Endothelial cell of umbilical vein (primary cell): Measurements from ENCODE around the gene ZNF831. TPM values are rescaled to one million over a fixed set of nuclear protein-coding genes. Genes with fewer than 3 reads are reported as not detected.

ENCODE experiments used
- BruUV-seq: library from RNA; stranded (reverse); fragments of 400-500 nt; replicated peaks from 2 replicates; lab custom pipeline; 2021; lab: Mats Ljungman, UMichigan
- CTCF ChIA-PET: fragments of 300-600, 350-600 bp; sonication (Branson Sonifier 250); formaldehyde crosslinking; loops from one replicate; lab custom pipeline; 2021; ENCODE audit warnings: antibody characterized with exemption, inconsistent platforms; lab: Charles Lee
- POLR2A ChIA-PET: fragments of 300-600, 350-600 bp; sonication (Branson Sonifier 250); formaldehyde crosslinking; loops from one replicate; lab custom pipeline; 2021; ENCODE audit warnings: antibody characterized with exemption, inconsistent platforms; lab: Charles Lee
- DNase-seq: peaks from one replicate; pipeline ENCODE4 v3.0.0-alpha.2; 2011; ENCODE audit warnings: low read depth, low spot score
- FAIRE-seq: peaks from 2 replicates; lab custom pipeline; 2011; peaks lifted over from hg19 to GRCh38; lab: Jason Lieb, UNC
- H2AFZ ChIP-seq: 2 replicates; pipeline ENCODE4 v1.6.0; 2012; ENCODE audit warnings: low read depth, low read length, control low read depth, inconsistent platforms
- H3K27ac ChIP-seq: 2 replicates; pipeline ENCODE4 v1.5.1; 2011; ENCODE audit warnings: low read depth, mild to moderate bottlenecking, control low read depth, low read length, moderate library complexity; ENCODE audit not compliant: insufficient read depth
- H3K27me3 ChIP-seq, 2 experiments: 2 replicates each; pipeline versions ENCODE4 v1.6.0 to v1.6.1; 2011; ENCODE audit warnings: low read length in 2 of 2, mixed read lengths in 1 of 2; ENCODE audit not compliant: control insufficient read depth in 2 of 2, insufficient read depth in 2 of 2
- H3K36me3 ChIP-seq, 2 experiments: 2 replicates in 1 of 2; 3 replicates in 1 of 2; pipeline ENCODE4 v1.5.1; 2011; ENCODE audit warnings: low read length in 2 of 2, mild to moderate bottlenecking in 1 of 2, moderate library complexity in 1 of 2; ENCODE audit not compliant: control insufficient read depth in 2 of 2, insufficient read depth in 2 of 2; ENCODE audit errors: extremely low read depth in 1 of 2
- H3K4me1 ChIP-seq: 3 replicates; pipeline ENCODE4 v1.5.1; 2011; ENCODE audit warnings: mild to moderate bottlenecking, low read length; ENCODE audit not compliant: control insufficient read depth, insufficient read depth; ENCODE audit errors: extremely low read depth
- H3K4me2 ChIP-seq: 2 replicates; pipeline ENCODE4 v1.6.1; 2011; ENCODE audit warnings: low read length, control low read depth, mixed read lengths; ENCODE audit not compliant: insufficient read depth
- H3K4me3 ChIP-seq, 3 experiments: fragments of 200-600 bp in 1 of 3; sonication (generic), shearing (Covaris generic) in 1 of 3; replicated peaks in 1 of 3; 2 replicates each; pipeline ENCODE4 v1.5.1; 2011 to 2016; ENCODE audit warnings: control low read depth in 3 of 3, low read length in 3 of 3, mild to moderate bottlenecking in 2 of 3, inconsistent platforms in 1 of 3, low read depth in 1 of 3, moderate library complexity in 1 of 3; ENCODE audit not compliant: insufficient read depth in 1 of 3
- H3K79me2 ChIP-seq: 2 replicates; pipeline ENCODE4 v1.6.0; 2012; ENCODE audit warnings: low read length, inconsistent platforms; ENCODE audit not compliant: control insufficient read depth, insufficient read depth
- H3K9ac ChIP-seq: replicated peaks from 2 replicates; pipeline ENCODE3; 2011; ENCODE audit warnings: low read length, control low read depth; ENCODE audit not compliant: insufficient read depth; ENCODE audit errors: extremely low read depth
- H3K9me1 ChIP-seq: replicated peaks from 3 replicates; pipeline ENCODE4 v1.6.0; 2011; ENCODE audit warnings: mild to moderate bottlenecking, low read length; ENCODE audit not compliant: control insufficient read depth, insufficient read depth; ENCODE audit errors: extremely low read depth
- H3K9me3 ChIP-seq: replicated peaks from 2 replicates; pipeline ENCODE4 v1.5.1; 2012; ENCODE audit warnings: low read length, inconsistent platforms; ENCODE audit not compliant: control insufficient read depth, insufficient read depth
- H4K20me1 ChIP-seq: replicated peaks from 2 replicates; pipeline ENCODE3; 2011; ENCODE audit warnings: mild to moderate bottlenecking, low read length; ENCODE audit not compliant: control insufficient read depth, insufficient read depth; ENCODE audit errors: extremely low read depth
- CTCF ChIP-seq, 2 donors: IDR thresholded peaks; 1 replicate in 1 of 2; 2 replicates in 1 of 2; pipeline ENCODE4 v1.5.1; 2011; ENCODE audit warnings: low read length in 2 of 2, mild to moderate bottlenecking in 2 of 2, moderate library complexity in 2 of 2, control low read depth in 1 of 2, inconsistent platforms in 1 of 2, low read depth in 1 of 2; ENCODE audit not compliant: insufficient read depth in 1 of 2; ENCODE audit errors: extremely low read depth in 1 of 2
- EZH2 ChIP-seq: IDR thresholded peaks from 2 replicates; pipeline ENCODE4 v1.6.1; 2012; ENCODE audit warnings: borderline replicate concordance, low read depth, mild to moderate bottlenecking, moderate library complexity, low read length, inconsistent platforms; ENCODE audit not compliant: severe bottlenecking
- FOS ChIP-seq: IDR thresholded peaks from 2 replicates; pipeline ENCODE4 v1.6.1; 2011; ENCODE audit warnings: mild to moderate bottlenecking, low read length, moderate library complexity, borderline replicate concordance; ENCODE audit not compliant: insufficient read depth
- GATA2 ChIP-seq: IDR thresholded peaks from 2 replicates; pipeline ENCODE4 v1.7.0; 2011; ENCODE audit warnings: low read depth, mild to moderate bottlenecking, moderate library complexity, mixed read lengths, low read length; ENCODE audit not compliant: insufficient read length, insufficient read depth
- JUN ChIP-seq: IDR thresholded peaks from 2 replicates; pipeline ENCODE4 v1.6.1; 2011; ENCODE audit warnings: borderline replicate concordance, low read depth; ENCODE audit not compliant: insufficient read length, insufficient read depth
- MAX ChIP-seq: IDR thresholded peaks from 2 replicates; pipeline ENCODE4 v1.6.1; 2011; ENCODE audit not compliant: insufficient read depth, insufficient read length
- MYC ChIP-seq: IDR thresholded peaks from one replicate; pipeline ENCODE4 v1.6.1; 2011; ENCODE audit warnings: mild to moderate bottlenecking, low read depth, low read length
- POLR2A ChIP-seq: IDR thresholded peaks from 2 replicates; pipeline ENCODE4 v1.6.1; 2012; ENCODE audit warnings: low read depth, mild to moderate bottlenecking, control low read depth, low read length
- POLR2AphosphoS5 ChIP-seq: IDR thresholded peaks from 2 replicates; pipeline ENCODE4 v1.6.1; 2012; ENCODE audit warnings: low read depth, mild to moderate bottlenecking, control low read depth, low read length, moderate library complexity; ENCODE audit not compliant: insufficient read depth
- dilution Hi-C: fragments of 300-500 bp; cut with MboI; formaldehyde crosslinking; loops from one replicate; pipeline ENCODE4 v1.15.0; 2019; ENCODE audit warnings: low sequenced_read_pairs; ENCODE audit not compliant: extremely low pct_ligation_motif_present
- intact Hi-C: fragments of 100-400 bp; cut with micrococcal nuclease; formaldehyde crosslinking; loops from one replicate; pipeline ENCODE4 v1.10.0; 2022
- polyA plus RNA-seq, 4 experiments: library from polyadenylated mRNA; depleted of rRNA in 3 of 4; stranded (reverse) in 3 of 4; unstranded in 1 of 4; fragments of >200 nt; gene quantifications; 2 replicates each; pipeline versions ENCODE4 v1.2.1 to v1.2.3, GENCODE V29; 2011 to 2012; ENCODE audit warnings: missing spikeins in 1 of 4
- total RNA-seq: library from RNA; stranded (reverse); gene quantifications from 2 replicates; pipeline ENCODE4 v1.2.3, GENCODE V29; 2021

The ZNF831 gene
- total and polyA plus RNA-seq, 2 donors (not counting 3 experiments of a cell fraction or from before 2014, with no cell fraction given) = not detected

GRCh38 chr20:59295531-59295930 lies 131.9 kb downstream of the ZNF831 start:
- intact Hi-C loops (no loop called here), dilution Hi-C loops (no loop called here)
- Histone ChIP-seq H4K20me1 (no peaks in the 10 kb centered on the region), H3K4me2 (no peak overlapping the region), H2AFZ (no peak overlapping the region), H3K4me3 (no peak overlapping the region), H3K9ac (no peak overlapping the region), H3K4me1 (no peaks in the 10 kb centered on the region), H3K27me3 (no peaks in the 10 kb centered on the region), H3K9me3 (no peaks in the 10 kb centered on the region), H3K9me1 (no peaks in the 10 kb centered on the region), H3K36me3 (no peaks in the 10 kb centered on the region), H3K79me2 (no peaks in the 10 kb centered on the region), H3K27ac (no peak overlapping the region)
- CTCF ChIA-PET = no interaction called here
- no peak for TF ChIP-seq EZH2
- TF ChIP-seq JUN = no peak
- no peak for TF ChIP-seq POLR2A
- TF ChIP-seq FOS = no peak
- TF ChIP-seq CTCF (IDR thresholded peaks at IDR 0.05; ENCODE audit: extremely low read depth in 1 of 2, insufficient read depth in 1 of 2, low read depth in 1 of 2, low read length in 2 of 2) = no peak
- no peak for TF ChIP-seq POLR2AphosphoS5
- TF ChIP-seq MYC = no peak
- TF ChIP-seq GATA2 = no peak
- TF ChIP-seq MAX = no peak
- POLR2A ChIA-PET = no interaction called here
- no TSS peak for BruUV-seq
- no peak for DNase-seq
- FAIRE-seq = no peak
